Activated CD8-positive, alpha-beta memory T cell treated with anti-CD3 and anti-CD28 coated beads, Interleukin-2, amount 50 U/mL, for 24 hours (primary cell): Measurements from ENCODE around the gene KRT74.

Experiments used
- DNase-seq: peaks from one replicate; pipeline ENCODE4 v3.0.0-alpha.2; 2020; ENCODE audit errors: extremely low read depth

Gene KRT74

GRCh38 chr12:52521568-52522266 lies 51.9 kb downstream of the KRT74 start:
- no peak for DNase-seq

- DNase-seq, result no peak
Observed at GRCh38 chr12:52521175-52521567, 52.5 kb downstream of the KRT74 start.

DNA sequence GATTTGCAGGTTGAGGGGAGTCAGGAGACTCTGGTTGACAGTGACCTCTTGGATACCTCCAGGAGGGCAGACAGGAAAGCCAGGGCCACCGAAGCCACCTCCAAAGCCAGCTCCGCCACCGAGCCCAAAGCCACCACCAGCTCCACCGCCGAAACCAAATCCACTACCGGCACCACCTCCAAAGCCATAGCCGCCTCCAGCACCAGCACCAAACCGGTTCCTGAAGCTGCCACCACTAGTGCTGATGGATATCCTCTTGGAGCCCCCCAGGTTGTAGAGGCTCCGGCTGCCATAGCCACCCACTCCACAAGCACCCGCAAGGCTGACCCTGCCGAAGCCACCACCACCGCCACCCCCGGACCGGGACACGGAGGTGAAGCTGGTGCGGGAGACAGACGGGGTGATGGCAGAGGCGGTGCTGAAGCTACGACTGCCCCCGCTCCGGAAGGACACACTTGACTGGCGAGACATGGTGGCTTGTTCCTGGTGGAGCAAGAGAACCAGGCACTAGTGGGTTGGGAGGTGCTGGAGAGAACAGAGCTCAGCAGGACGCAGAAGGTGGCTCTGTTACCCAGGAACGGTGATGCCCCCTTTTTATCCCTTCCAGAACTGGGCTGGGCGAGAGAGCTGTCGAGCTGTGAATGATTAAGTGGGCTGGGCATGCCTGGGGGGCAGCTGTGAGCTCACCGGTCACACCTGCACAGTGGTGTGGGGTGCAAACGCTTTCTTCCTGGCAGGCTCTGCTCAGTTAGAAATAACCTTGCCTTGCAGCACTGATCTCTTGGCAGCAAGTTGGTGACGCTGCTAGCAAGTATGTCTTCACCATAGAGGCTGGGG lies 53.6 kb downstream of the KRT74 start, which contains the start of gene KRT5:
Gene KRT5, minus strand, starts transcription at position 569 of the 837 bp plus-strand sequence. Its CDS starts 98 bp downstream, at position 471.
- no peak for DNase-seq

- no peak for DNase-seq
Observed at GRCh38 chr12:52519387-52519703, 54.3 kb downstream of the KRT74 start.

DNA sequence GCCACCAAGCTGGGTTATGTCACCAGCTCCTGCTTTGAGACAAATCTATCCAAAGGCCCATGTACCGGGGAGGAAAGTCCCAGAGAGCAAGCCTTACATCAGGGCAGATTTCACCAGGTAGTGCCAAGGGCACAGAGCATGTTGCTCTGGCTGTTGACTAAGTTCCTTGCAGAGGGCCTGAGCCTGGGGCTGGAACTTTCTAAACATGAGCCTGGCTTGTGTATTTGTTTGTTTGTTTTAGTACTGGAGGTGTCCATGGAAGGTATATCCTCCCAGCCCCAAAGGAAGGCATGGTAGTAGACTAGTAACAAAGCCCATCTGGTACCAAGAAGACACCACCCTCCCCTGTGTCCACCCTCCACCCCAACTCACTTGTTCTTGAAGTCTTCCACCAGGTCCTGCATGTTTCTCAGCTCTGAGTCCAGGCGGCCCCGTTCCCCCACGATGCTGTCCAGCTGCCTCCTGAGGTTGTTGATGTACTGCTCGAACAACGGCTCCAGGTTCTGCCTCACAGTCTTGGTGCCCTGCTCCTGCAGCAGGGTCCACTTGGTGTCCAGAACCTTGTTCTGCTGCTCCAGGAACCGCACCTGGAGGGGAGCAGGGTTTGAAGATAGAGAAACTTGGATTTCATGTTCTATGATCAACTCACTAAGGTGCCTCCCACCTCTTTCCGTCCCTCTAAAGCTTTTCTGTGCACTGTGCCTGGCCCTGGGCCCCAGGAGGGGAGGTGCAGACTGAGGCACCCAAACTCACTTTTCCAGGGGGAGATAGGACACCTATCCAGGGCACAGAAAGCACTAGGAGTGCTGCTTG lies 54.9 kb downstream of the KRT74 start:
- DNase-seq, result no peak

- DNase-seq, result no peak
Observed at GRCh38 chr12:52517888-52518287, 55.8 kb downstream of the KRT74 start.

DNA sequence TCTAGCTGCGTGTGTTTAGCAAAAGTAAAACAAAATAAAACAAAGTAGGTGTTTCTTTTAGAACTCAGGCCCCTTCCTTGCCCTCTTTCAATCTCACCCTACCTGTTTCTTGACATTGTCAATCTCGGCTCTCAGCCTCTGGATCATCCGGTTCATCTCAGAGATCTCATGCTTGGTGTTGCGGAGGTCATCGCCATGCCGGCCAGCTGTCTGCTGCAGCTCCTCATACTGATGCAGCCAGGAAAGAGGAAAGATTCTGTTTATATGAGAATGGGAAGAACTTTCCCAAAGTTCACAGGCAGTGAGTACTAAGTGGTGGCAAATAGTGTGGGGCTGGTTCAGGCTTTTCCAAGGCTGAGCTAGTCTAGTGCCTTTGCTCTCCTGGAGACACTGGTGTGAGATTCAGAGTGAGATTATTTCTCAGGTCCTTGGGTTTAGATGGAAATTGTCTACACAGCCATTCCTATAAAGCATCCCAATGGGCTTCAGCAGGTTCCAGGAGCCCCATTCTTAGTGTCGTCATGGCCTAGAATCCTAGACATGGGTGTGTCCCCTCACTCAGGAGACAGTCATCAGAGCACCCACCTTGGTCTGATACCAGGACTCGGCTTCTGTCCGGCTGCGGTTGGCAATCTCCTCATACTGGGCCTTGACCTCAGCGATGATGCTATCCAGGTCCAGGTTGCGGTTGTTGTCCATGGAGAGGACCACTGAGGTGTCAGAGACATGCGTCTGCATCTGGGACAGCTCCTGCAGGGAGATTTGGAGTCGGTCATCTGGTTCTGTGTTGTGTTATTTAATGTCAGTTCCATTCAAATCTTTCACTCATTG lies 56.4 kb downstream of the KRT74 start:
- DNase-seq, result no peak

DNA sequence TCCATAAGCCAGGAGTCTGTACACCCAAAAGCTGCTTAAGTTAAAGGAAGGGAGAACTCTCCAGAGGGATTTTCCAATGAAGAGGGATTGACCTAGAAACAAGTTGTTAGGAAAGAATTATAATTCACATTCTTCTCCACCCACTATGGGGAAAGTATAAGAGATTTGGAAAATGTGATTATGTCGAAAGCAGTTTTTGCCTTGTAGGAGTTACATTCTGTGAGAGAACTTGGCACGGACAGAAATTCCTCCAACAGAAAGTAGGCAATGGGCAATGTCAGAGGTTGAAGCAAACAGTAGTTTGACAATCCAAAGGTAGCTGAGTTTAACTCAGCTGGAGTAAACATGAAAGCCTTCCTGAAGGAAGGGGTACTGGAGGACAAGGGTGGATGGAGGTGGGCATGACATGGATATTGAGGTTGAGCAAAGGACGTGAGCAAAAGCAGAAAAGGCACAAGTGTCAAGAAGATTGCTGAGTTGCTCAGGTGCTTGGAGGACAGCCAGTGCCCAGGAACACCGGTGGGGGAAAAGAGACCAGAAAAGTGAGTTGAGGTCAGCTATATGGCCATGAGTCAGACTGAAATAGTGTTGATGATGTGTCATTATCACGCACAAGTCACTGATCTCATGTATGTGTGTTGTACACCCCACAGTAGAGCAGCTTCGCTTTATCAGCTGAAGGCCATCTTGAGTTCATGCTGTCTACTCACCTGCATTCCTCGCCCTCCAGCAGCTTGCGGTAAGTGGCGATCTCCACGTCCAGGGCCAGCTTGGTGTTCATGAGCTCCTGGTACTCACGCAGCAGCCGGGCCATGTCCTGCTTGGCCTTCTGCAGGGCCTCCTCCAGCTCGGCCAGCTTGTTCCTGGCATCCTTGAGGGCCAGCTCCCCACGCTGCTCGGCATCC lies 57.5 kb downstream of the KRT74 start:
- no peak for DNase-seq
